Gastrocnemius medialis (tissue), 4 donors: ENCODE results near the gene GPS2. TPM values are rescaled to one million over a fixed set of nuclear protein-coding genes. Genes with fewer than 3 reads are reported as not detected.

Experiments
- ATAC-seq, 2 donors: fragments of 150-250 bp; one replicate each; pipeline ENCODE4 v1.9.1; 2016
- DNase-seq, 2 donors: peaks; one replicate each; pipeline ENCODE4 v3.0.0-alpha.2; 2019
- H3K27ac ChIP-seq, 4 donors: fragments of 200-600 bp; sonication (generic); 1 replicate in 1 of 4; 2 replicates in 3 of 4; pipeline ENCODE4 v1.5.1; 2016 to 2018; ENCODE audit warnings: mild to moderate bottlenecking in 2 of 4, moderate library complexity in 1 of 4
- H3K27me3 ChIP-seq, 3 donors: fragments of 200-600 bp; sonication (generic) in 2 of 3; 1 replicate in 1 of 3; 2 replicates in 2 of 3; pipeline versions ENCODE4 v1.5.1 to v1.6.0; 2016 to 2019; ENCODE audit warnings: mild to moderate bottlenecking in 1 of 3, moderate library complexity in 1 of 3
- H3K36me3 ChIP-seq, 2 donors: fragments of 200-600 bp; sonication (generic) in 1 of 2; one replicate each; pipeline ENCODE4 v1.5.1; 2017 to 2018
- H3K4me1 ChIP-seq, 2 donors: fragments of 200-600 bp; sonication (generic) in 1 of 2; one replicate each; pipeline ENCODE4 v1.5.1; 2016 to 2017; ENCODE audit warnings: mild to moderate bottlenecking in 2 of 2
- H3K4me3 ChIP-seq, 4 donors: fragments of 200-600 bp; sonication (generic) in 3 of 4; 1 replicate in 1 of 4; 2 replicates in 3 of 4; pipeline ENCODE4 v1.5.1; 2016 to 2019; ENCODE audit warnings: mild to moderate bottlenecking in 2 of 4
- H3K9me3 ChIP-seq, 3 donors: fragments of 200-600 bp; sonication (generic) in 2 of 3; 1 replicate in 1 of 3; 2 replicates in 2 of 3; pipeline ENCODE4 v1.5.1; 2016 to 2019
- POLR2A ChIP-seq, 2 donors: fragments of 450-650 bp; IDR thresholded peaks; one replicate each; pipeline ENCODE4 v1.6.1; 2017; ENCODE audit warnings: antibody characterized with exemption in 2 of 2, mild to moderate bottlenecking in 2 of 2, moderate library complexity in 2 of 2
- in situ Hi-C, 4 donors: fragments of 200-750 bp; cut with MboI; loops; one replicate each; pipeline versions ENCODE4 v1.15.0 to v1.8.0; 2017; ENCODE audit warnings: low sequenced_read_pairs in 4 of 4
- intact Hi-C: fragments of 100-400 bp; cut with DNase I; formaldehyde crosslinking; loops from one replicate; pipeline ENCODE4 v1.15.1; 2023; ENCODE audit warnings: low total_unique reads
- total RNA-seq, 4 donors: library from RNA; depleted of rRNA; stranded (reverse); fragments of >200 nt; gene quantifications; one replicate each; pipeline versions ENCODE4 v1.1.0 to v1.2.3, GENCODE V29; 2016
- TF ChIP-seq, protein P1 (sequence below), 5 experiments: fragments of 450-650 bp in 3 of 5; fragments of 200-600 bp in 2 of 5; sonication (generic) in 2 of 5; IDR thresholded peaks in 4 of 5; conservative IDR thresholded peaks in 1 of 5; 1 replicate in 4 of 5; 2 replicates in 1 of 5; pipeline ENCODE4 v1.5.1; 2016 to 2019; ENCODE audit warnings: antibody characterized with exemption in 5 of 5, mild to moderate bottlenecking in 3 of 5, moderate library complexity in 3 of 5

The GPS2 gene
- total RNA-seq, 4 donors from 2014 or later = 135 to 240 (median 169) TPM

DNA sequence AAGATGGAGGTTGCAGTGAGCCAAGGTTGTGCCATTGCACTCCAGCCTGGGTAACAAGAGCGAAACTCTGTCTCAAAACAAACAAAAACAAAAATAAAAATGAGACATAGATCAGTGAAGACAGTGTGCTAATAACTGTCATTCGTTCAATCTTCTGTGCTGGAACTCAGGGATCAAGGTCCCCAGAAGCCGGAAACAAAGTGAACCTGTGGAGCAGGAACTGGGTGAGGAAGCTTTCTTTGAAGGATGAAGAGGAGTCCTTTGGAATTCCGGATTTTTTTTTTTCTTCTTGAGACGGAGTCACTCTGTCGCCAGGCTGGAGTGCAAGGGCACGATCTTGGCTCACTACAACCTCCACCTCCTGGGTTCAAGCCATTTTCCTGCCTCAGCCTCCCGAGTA is 35.7 kb downstream of the GPS2 start:
- intact Hi-C loops = no loop called here
- TF ChIP-seq, protein P1, sequence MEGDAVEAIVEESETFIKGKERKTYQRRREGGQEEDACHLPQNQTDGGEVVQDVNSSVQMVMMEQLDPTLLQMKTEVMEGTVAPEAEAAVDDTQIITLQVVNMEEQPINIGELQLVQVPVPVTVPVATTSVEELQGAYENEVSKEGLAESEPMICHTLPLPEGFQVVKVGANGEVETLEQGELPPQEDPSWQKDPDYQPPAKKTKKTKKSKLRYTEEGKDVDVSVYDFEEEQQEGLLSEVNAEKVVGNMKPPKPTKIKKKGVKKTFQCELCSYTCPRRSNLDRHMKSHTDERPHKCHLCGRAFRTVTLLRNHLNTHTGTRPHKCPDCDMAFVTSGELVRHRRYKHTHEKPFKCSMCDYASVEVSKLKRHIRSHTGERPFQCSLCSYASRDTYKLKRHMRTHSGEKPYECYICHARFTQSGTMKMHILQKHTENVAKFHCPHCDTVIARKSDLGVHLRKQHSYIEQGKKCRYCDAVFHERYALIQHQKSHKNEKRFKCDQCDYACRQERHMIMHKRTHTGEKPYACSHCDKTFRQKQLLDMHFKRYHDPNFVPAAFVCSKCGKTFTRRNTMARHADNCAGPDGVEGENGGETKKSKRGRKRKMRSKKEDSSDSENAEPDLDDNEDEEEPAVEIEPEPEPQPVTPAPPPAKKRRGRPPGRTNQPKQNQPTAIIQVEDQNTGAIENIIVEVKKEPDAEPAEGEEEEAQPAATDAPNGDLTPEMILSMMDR (IDR thresholded peaks at IDR 0.05 in 4 of 5, conservative IDR thresholded peaks at IDR 0.05 in 1 of 5) = no peak
- TF ChIP-seq POLR2A (IDR thresholded peaks at IDR 0.05) = no peak
- DNase-seq = no peak

DNA sequence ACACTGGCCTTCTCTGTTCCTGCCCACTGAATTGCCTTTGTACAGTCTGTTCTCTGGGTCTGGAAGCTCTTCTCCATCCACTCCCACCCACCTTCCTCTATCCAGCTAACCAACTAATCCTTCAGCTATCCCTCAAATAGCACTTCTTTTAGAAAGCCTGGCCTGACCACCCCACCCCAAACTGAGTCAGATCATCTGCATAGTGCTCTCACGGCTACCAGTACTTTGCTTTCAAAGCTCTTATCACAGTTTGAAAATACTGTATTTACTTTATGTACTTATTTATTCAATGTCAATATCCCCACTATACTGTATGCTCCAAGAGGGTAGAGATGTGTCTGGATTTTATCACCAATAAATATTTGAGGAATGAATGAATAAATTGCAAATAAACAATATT is 48.4 kb downstream of the GPS2 start:
- Histone ChIP-seq H3K4me3 (no peak overlapping the region), H3K4me1 (no peaks in the 10 kb centered on the region), H3K27me3 (peaks cover 29 to 40% (median 30%) of the 10 kb centered on the region in 3 donors), H3K9me3 (no peaks in the 10 kb centered on the region), H3K27ac (no peak overlapping the region), H3K36me3 (no peaks in the 10 kb centered on the region)
- intact Hi-C loops (no loop called here), in situ Hi-C loops (no loop called here)
- TF ChIP-seq, protein P1 (IDR thresholded peaks at IDR 0.05 in 4 of 5, conservative IDR thresholded peaks at IDR 0.05 in 1 of 5) = no peak
- no peak for TF ChIP-seq POLR2A (IDR thresholded peaks at IDR 0.05)
- ATAC-seq (no peak), DNase-seq (no peak)

More for the DNA sequence above, 35.7 kb downstream of the GPS2 start:
- H3K4me1 ChIP-seq = peaks cover 20 to 23% of the 10 kb centered on the region in 2 donors
- peaks cover 0 to 5% of the 10 kb centered on the region in 2 donors for H3K36me3 ChIP-seq
- ATAC-seq = no peak
- H3K9me3 ChIP-seq = no peaks in the 10 kb centered on the region
- H3K27me3 ChIP-seq = no peaks in the 10 kb centered on the region
- peak overlapping the region in 2 of 4 donors; percentile 95 to 97 for H3K27ac ChIP-seq
- no peak overlapping the region for H3K4me3 ChIP-seq
- in situ Hi-C loops = no loop called here

DNA sequence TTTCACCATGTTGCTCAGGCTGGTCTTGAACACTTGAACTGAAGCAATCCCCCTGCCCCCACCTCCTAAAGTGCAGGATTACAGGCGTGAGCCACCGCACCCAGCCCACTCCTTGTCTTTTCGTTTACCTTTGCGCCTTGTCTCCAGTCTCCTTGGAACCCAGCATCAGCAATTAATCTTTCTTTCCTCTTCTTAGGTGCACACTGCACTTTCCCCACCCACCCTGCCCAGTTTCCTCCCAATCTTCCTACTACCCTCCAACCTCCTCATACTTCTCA is 51.4 kb downstream of the GPS2 start:
- H3K4me3 ChIP-seq = no peak overlapping the region
- peaks cover 5 to 9% of the 10 kb centered on the region in 2 donors for H3K4me1 ChIP-seq
- H3K36me3 ChIP-seq = peaks cover 0 to 14% of the 10 kb centered on the region in 2 donors
- no peaks in the 10 kb centered on the region for H3K9me3 ChIP-seq
- intact Hi-C loops = no loop called here
- TF ChIP-seq, protein P1 (IDR thresholded peaks at IDR 0.05 in 4 of 5, conservative IDR thresholded peaks at IDR 0.05 in 1 of 5) = no peak
- TF ChIP-seq POLR2A (IDR thresholded peaks at IDR 0.05) = no peak
- DNase-seq = no peak
- peaks cover 41 to 54% (median 43%) of the 10 kb centered on the region in 3 donors for H3K27me3 ChIP-seq
- H3K27ac ChIP-seq = no peak overlapping the region
- in situ Hi-C loops = no loop called here
- ATAC-seq = no peak

DNA sequence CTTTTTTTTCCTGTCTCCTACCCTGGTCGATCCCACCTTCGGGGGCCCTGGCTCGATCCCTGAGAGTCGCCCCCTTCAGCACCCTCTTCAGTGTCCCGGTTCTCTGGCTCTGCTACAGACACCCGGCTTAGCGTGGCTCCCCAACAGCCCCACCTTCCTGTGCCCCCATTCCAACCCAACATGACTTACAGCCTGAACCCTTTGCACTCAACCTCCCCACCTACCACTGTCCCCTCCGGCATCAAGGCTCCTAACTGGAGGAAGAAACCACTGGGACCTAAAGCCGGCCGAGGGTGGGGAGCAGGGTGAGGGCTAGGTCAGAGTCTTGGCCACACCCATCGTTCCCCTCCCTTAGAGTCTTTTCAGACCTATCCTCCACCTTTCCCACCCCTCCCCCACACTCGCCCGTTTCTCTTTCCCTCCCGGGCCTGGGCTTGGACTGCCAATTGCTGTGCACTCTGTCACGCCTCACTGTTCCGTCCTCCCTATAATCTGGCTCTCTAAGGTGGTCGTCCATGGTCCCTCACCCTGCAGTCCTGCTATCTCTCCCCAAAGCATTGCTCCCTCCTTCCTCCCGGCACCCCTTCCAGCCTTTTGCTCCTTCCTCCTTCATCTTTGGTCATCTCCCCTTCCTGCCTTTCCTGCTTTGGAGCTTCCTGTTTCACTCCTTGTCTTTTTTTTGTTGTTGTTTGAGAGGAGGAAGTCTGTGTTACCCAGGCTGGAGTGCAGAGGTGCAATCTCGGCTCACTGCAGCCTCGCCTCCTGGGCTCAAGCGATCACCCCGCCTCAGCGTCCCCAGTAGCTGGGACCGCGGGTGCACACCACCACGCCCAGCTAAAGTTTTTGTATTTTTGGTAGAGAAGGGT is 52.0 kb downstream of the GPS2 start:
- ATAC-seq = no peak
- Histone ChIP-seq H3K27me3 (peaks cover 41 to 54% (median 43%) of the 10 kb centered on the region in 3 donors), H3K27ac (no peak overlapping the region), H3K36me3 (peaks cover 0 to 18% of the 10 kb centered on the region in 2 donors), H3K4me1 (peaks cover 5 to 9% of the 10 kb centered on the region in 2 donors), H3K9me3 (no peaks in the 10 kb centered on the region), H3K4me3 (peak overlapping the region in 3 of 4 donors; percentile 0 to 52 (median 6))
- intact Hi-C loops = no loop called here
- in situ Hi-C loops = no loop called here
- TF ChIP-seq POLR2A (IDR thresholded peaks at IDR 0.05) = no peak
- TF ChIP-seq, protein P1 (IDR thresholded peaks at IDR 0.05 in 4 of 5, conservative IDR thresholded peaks at IDR 0.05 in 1 of 5) = no peak
- DNase-seq = no peak

Other genes with a start within 250 kb of the GPS2 start
- 1 to 10 TPM in 3 of 4 donors, not detected in 1; 1.3 to 2.8 (median 2.3) TPM for gene CLEC10A, start 235.1 kb downstream of the GPS2 start, total RNA-seq
- gene ASGR2, start 200.5 kb downstream of the GPS2 start, total RNA-seq = 1 to 10 TPM in 2 of 4 donors, not detected in 2; 1.6 to 2.2 TPM
- gene ASGR1, start 136.0 kb downstream of the GPS2 start, total RNA-seq = 1 to 10 TPM in 1 of 4 donors, under 1 TPM in 1, not detected in 2; 0.81 to 1.8 TPM
- gene DLG4, start 95.5 kb downstream of the GPS2 start, total RNA-seq = 1 to 10 TPM; 3.5 to 6.7 (median 5.3) TPM
- 1,000 to 10,000 TPM in 3 of 4 donors, 100 to 1,000 TPM in 1; 771 to 1,217 (median 1,086) TPM for gene ACADVL, start 95.4 kb downstream of the GPS2 start, total RNA-seq
- gene DVL2, start 80.8 kb downstream of the GPS2 start, total RNA-seq = 10 to 100 TPM; 15.5 to 22.6 (median 20.5) TPM
- gene PHF23, start 75.9 kb downstream of the GPS2 start, total RNA-seq = 10 to 100 TPM; 16.9 to 31.8 (median 24.1) TPM
- 100 to 1,000 TPM; 207 to 626 (median 258) TPM for gene GABARAP, start 72.9 kb downstream of the GPS2 start, total RNA-seq
- 100 to 1,000 TPM in 3 of 4 donors, 10 to 100 TPM in 1; 71.5 to 150 (median 111) TPM for gene CTDNEP1, start 63.6 kb downstream of the GPS2 start, total RNA-seq
- gene ELP5, start 63.1 kb downstream of the GPS2 start, total RNA-seq = 10 to 100 TPM; 13.3 to 52.7 (median 26.7) TPM
- gene CLDN7, start 52.9 kb downstream of the GPS2 start, total RNA-seq = 1 to 10 TPM in 1 of 4 donors, under 1 TPM in 1, not detected in 2; 0.46 to 5.1 TPM
- gene SLC2A4, start 33.6 kb downstream of the GPS2 start, total RNA-seq = 100 to 1,000 TPM; 148 to 310 (median 227) TPM
- gene YBX2, start 20.7 kb downstream of the GPS2 start, total RNA-seq = 1 to 10 TPM in 1 of 4 donors, under 1 TPM in 2, not detected in 1; 0.42 to 2.2 (median 0.46) TPM
- 100 to 1,000 TPM; 115 to 384 (median 273) TPM for gene EIF5A, start 7.7 kb downstream of the GPS2 start, total RNA-seq
- gene NEURL4, start 14.0 kb upstream of the GPS2 start, total RNA-seq = 10 to 100 TPM; 21.8 to 26.7 (median 23.5) TPM
- 10 to 100 TPM in 1 of 4 donors, 1 to 10 TPM in 1, under 1 TPM in 2; 0.22 to 16.3 (median 1.7) TPM for gene ACAP1, start 21.2 kb upstream of the GPS2 start, total RNA-seq
- 1 to 10 TPM; 3.6 to 7.0 (median 4.6) TPM for gene KCTD11, start 36.8 kb upstream of the GPS2 start, total RNA-seq
- not detected for gene TMEM95, start 39.8 kb upstream of the GPS2 start, total RNA-seq
- gene TNK1, start 65.7 kb upstream of the GPS2 start, total RNA-seq = 1 to 10 TPM in 1 of 4 donors, under 1 TPM in 1, not detected in 2; 0.13 to 2.2 TPM
- gene PLSCR3, start 79.2 kb upstream of the GPS2 start, total RNA-seq = 10 to 100 TPM in 3 of 4 donors, 1 to 10 TPM in 1; 8.9 to 20.3 (median 14.4) TPM
- 10 to 100 TPM; 28.9 to 65.6 (median 50.2) TPM for gene TMEM256, start 88.7 kb upstream of the GPS2 start, total RNA-seq
- gene NLGN2, start 92.5 kb upstream of the GPS2 start, total RNA-seq = 1 to 10 TPM; 4.2 to 6.6 (median 4.4) TPM
- not detected for gene SPEM1, start 105.0 kb upstream of the GPS2 start, total RNA-seq
- not detected for gene SPEM2, start 110.3 kb upstream of the GPS2 start, total RNA-seq
- gene SPEM3, start 113.5 kb upstream of the GPS2 start, total RNA-seq = not detected
- gene TMEM102, start 120.1 kb upstream of the GPS2 start, total RNA-seq = 1 to 10 TPM in 3 of 4 donors, under 1 TPM in 1; 0.92 to 3.9 (median 2.3) TPM
- gene FGF11, start 124.2 kb upstream of the GPS2 start, total RNA-seq = 1 to 10 TPM; 1.2 to 7.4 (median 4.1) TPM
- 100 to 1,000 TPM in 2 of 4 donors, 10 to 100 TPM in 2; 82.3 to 202 (median 101) TPM for gene CHRNB1, start 129.7 kb upstream of the GPS2 start, total RNA-seq
- gene ZBTB4, start 164.3 kb upstream of the GPS2 start, total RNA-seq = 10 to 100 TPM; 24.2 to 43.1 (median 31.2) TPM
- gene SLC35G6, start 166.1 kb upstream of the GPS2 start, total RNA-seq = not detected
- 10 to 100 TPM; 20.3 to 56.9 (median 39.3) TPM for gene POLR2A, start 169.0 kb upstream of the GPS2 start, total RNA-seq
- 10 to 100 TPM in 3 of 4 donors, 1 to 10 TPM in 1; 7.9 to 26.1 (median 16.9) TPM for gene TNFSF12, start 233.7 kb upstream of the GPS2 start, total RNA-seq
- 1 to 10 TPM; 2.8 to 8.4 (median 5.0) TPM for gene TNFSF13, start 243.4 kb upstream of the GPS2 start, total RNA-seq
- 10 to 100 TPM; 63.6 to 71.5 (median 68.8) TPM for gene SENP3, start 246.6 kb upstream of the GPS2 start, total RNA-seq